ENCODE measurements around the gene PPP3CB. TPM values are rescaled to one million over a fixed set of nuclear protein-coding genes. Genes with fewer than 3 reads are reported as not detected.

PPP3CB gene
- total and polyA plus RNA-seq, 7 donors, result 21.0 to 103 (median 75.5) TPM

DNA sequence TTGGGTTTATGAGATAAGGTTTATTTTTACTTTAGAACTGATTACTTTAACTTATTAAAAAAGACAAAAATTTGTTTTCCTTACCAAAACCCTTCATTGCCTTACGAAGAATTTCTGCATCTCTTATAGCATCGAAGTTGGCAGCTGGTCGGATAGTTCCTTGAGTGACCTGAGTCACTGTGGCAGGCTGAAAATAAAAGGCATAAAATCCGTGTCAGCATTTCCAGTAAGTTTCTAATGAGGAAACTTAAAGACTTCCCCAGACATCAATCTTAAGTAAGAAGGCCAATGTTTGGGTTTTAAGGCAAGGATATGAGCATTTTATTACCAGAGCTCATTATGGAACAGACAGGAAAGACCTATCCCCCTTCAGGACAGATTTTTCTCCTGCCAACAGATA is 107.6 kb downstream of the PPP3CB start:
- intact Hi-C loops (cut with DNase I), result no loop called here
- TF ChIP-seq, protein P1, sequence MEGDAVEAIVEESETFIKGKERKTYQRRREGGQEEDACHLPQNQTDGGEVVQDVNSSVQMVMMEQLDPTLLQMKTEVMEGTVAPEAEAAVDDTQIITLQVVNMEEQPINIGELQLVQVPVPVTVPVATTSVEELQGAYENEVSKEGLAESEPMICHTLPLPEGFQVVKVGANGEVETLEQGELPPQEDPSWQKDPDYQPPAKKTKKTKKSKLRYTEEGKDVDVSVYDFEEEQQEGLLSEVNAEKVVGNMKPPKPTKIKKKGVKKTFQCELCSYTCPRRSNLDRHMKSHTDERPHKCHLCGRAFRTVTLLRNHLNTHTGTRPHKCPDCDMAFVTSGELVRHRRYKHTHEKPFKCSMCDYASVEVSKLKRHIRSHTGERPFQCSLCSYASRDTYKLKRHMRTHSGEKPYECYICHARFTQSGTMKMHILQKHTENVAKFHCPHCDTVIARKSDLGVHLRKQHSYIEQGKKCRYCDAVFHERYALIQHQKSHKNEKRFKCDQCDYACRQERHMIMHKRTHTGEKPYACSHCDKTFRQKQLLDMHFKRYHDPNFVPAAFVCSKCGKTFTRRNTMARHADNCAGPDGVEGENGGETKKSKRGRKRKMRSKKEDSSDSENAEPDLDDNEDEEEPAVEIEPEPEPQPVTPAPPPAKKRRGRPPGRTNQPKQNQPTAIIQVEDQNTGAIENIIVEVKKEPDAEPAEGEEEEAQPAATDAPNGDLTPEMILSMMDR (IDR thresholded peaks at IDR 0.05), result no peak
- TF ChIP-seq POLR2AphosphoS5 (IDR thresholded peaks at IDR 0.05), result no peak
- DNase-seq, result no peak
- H3K4me3 ChIP-seq, result no peak overlapping the region
- WGBS, 2 donors, result 95 to 96% methylated on average over 4 of the region's 4 CpGs
- peaks cover 17 to 77% (median 31%) of the 10 kb centered on the region in 4 donors for H3K36me3 ChIP-seq
- H3K27ac ChIP-seq, result no peak overlapping the region
- no peaks in the 10 kb centered on the region for H3K27me3 ChIP-seq
- H3K9me3 ChIP-seq, result no peaks in the 10 kb centered on the region
- no peaks in the 10 kb centered on the region for H3K4me1 ChIP-seq

DNA sequence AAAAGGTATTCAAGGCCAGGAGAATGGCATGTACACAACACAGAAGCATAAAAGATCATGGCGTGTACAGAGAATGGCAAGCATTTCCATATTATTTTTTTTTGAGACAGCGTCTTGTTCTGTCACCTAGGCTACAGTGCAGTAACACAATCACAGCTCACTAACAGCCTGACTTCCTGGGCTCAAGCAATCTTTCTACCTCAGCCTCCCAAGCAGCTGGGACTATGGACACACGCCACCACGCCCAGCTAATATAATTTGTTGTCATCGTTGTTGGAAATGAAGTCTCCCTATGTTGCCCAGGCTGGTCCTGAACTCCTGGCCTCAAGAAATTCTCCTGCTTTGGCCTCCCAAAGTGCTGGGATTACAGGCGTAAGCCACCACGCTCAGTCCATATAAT is 109.2 kb downstream of the PPP3CB start:
- intact Hi-C loops (cut with DNase I), result no loop called here
- Histone ChIP-seq H3K27ac (no peak overlapping the region), H3K36me3 (peaks cover 17 to 93% (median 44%) of the 10 kb centered on the region in 4 donors), H3K4me1 (no peaks in the 10 kb centered on the region), H3K27me3 (no peaks in the 10 kb centered on the region), H3K4me3 (no peak overlapping the region), H3K9me3 (no peaks in the 10 kb centered on the region)
- no peak for DNase-seq
- 77 to 93% methylated on average over 7 of the region's 7 CpGs for WGBS, 2 donors
- TF ChIP-seq POLR2A (IDR thresholded peaks at IDR 0.05), result no peak
- no peak for TF ChIP-seq EP300 (IDR thresholded peaks at IDR 0.05)
- TF ChIP-seq POLR2AphosphoS5 (IDR thresholded peaks at IDR 0.05), result no peak
- TF ChIP-seq, protein P1 (IDR thresholded peaks at IDR 0.05), result no peak

Small RNA genes lying within 50 kb of the gene (small RNA-seq; reads per million reads assigned to genes)
- 0 reads per million in 3 donors for gene RNU6-883P

Other genes starting within 250 kb of the PPP3CB start
- 10 to 100 TPM; 10.2 to 14.3 (median 13.7) TPM for gene DNAJC9, start 248.8 kb downstream of the PPP3CB start, total RNA-seq
- gene DNAJC9, start 248.8 kb downstream of the PPP3CB start, polyA plus RNA-seq, result 10 to 100 TPM in 2 of 3 donors, 1 to 10 TPM in 1; 7.8 to 22.1 (median 12.5) TPM
- gene MRPS16, start 243.4 kb downstream of the PPP3CB start, total RNA-seq, result 10 to 100 TPM; 29.2 to 40.0 (median 33.8) TPM
- 100 to 1,000 TPM in 1 of 3 donors, 10 to 100 TPM in 2; 75.1 to 101 (median 82.7) TPM for gene MRPS16, start 243.4 kb downstream of the PPP3CB start, polyA plus RNA-seq
- gene CFAP70, start 137.2 kb downstream of the PPP3CB start, total RNA-seq, result 1 to 10 TPM in 3 of 4 donors, under 1 TPM in 1; 0.66 to 1.8 (median 1.3) TPM
- gene CFAP70, start 137.2 kb downstream of the PPP3CB start, polyA plus RNA-seq, result under 1 TPM in 2 of 3 donors, not detected in 1; 0.46 to 0.66 TPM
- 10 to 100 TPM; 61.5 to 96.8 (median 91.4) TPM for gene ANXA7, start 82.0 kb downstream of the PPP3CB start, total RNA-seq
- gene ANXA7, start 82.0 kb downstream of the PPP3CB start, polyA plus RNA-seq, result 10 to 100 TPM; 71.5 to 74.2 (median 72.7) TPM
- 1 to 10 TPM; 2.5 to 5.0 (median 3.1) TPM for gene MSS51, start 62.5 kb downstream of the PPP3CB start, total RNA-seq
- 1 to 10 TPM in 1 of 3 donors, under 1 TPM in 1, not detected in 1; 0.60 to 1.3 TPM for gene MSS51, start 62.5 kb downstream of the PPP3CB start, polyA plus RNA-seq
- 10 to 100 TPM; 30.8 to 71.2 (median 40.6) TPM for gene USP54, start 95.3 kb upstream of the PPP3CB start, total RNA-seq
- 10 to 100 TPM; 14.4 to 19.1 (median 18.5) TPM for gene USP54, start 95.3 kb upstream of the PPP3CB start, polyA plus RNA-seq
- gene MYOZ1, start 145.4 kb upstream of the PPP3CB start, total RNA-seq, result not detected
- 1 to 10 TPM in 1 of 3 donors, under 1 TPM in 1, not detected in 1; 0.17 to 1.2 TPM for gene MYOZ1, start 145.4 kb upstream of the PPP3CB start, polyA plus RNA-seq
- not detected for gene SYNPO2L, start 160.0 kb upstream of the PPP3CB start, total RNA-seq
- gene SYNPO2L, start 160.0 kb upstream of the PPP3CB start, polyA plus RNA-seq, result under 1 TPM in 2 of 3 donors, not detected in 1; 0.12 to 0.23 TPM
- 1 to 10 TPM; 4.5 to 5.9 (median 5.6) TPM for gene AGAP5, start 202.1 kb upstream of the PPP3CB start, total RNA-seq
- gene AGAP5, start 202.1 kb upstream of the PPP3CB start, polyA plus RNA-seq, result 1 to 10 TPM; 1.2 to 4.7 (median 1.8) TPM
- gene SEC24C, start 248.3 kb upstream of the PPP3CB start, total RNA-seq, result 10 to 100 TPM; 34.9 to 42.7 (median 39.0) TPM
- gene SEC24C, start 248.3 kb upstream of the PPP3CB start, polyA plus RNA-seq, result 10 to 100 TPM; 25.2 to 52.3 (median 29.8) TPM